Activated gamma-delta T cell (primary cell): ENCODE results near the gene KCNG4.

ENCODE experiments used
- DNase-seq: peaks from one replicate; lab custom pipeline; 2025; lab: John Stamatoyannopoulos, UW
- total RNA-seq, 2 donors: gene quantifications; one replicate each; lab custom pipeline; 2026; lab: John Stamatoyannopoulos, UW

Gene KCNG4
- 0 to 0.04 reads per million in 2 donors for total RNA-seq

- no peak for DNase-seq
Observed at GRCh38 chr16:84239909-84240308, at the start of gene KCNG4. TSS of gene KCNG4 (minus strand) at chr16:84240012. CDS start at chr16:84237485, 2,527 bp downstream.

GRCh38 chr16:84288902-84289301 is 49.1 kb upstream of the KCNG4 start:
- no peak for DNase-seq

GRCh38 chr16:84286578-84287240 is 46.9 kb upstream of the KCNG4 start:
- no peak for DNase-seq

- DNase-seq: no peak
Observed at GRCh38 chr16:84284154-84284722, 44.4 kb upstream of the KCNG4 start.

- DNase-seq: no peak
Observed at GRCh38 chr16:84283314-84284153, 43.7 kb upstream of the KCNG4 start.

- DNase-seq: no peak
Observed at GRCh38 chr16:84282533-84282932, 42.7 kb upstream of the KCNG4 start.

GRCh38 chr16:84281074-84281473 is 41.3 kb upstream of the KCNG4 start:
- DNase-seq: no peak

GRCh38 chr16:84279881-84280280 is 40.1 kb upstream of the KCNG4 start:
- no peak for DNase-seq

- DNase-seq: no peak
Observed at GRCh38 chr16:84278968-84279367, 39.2 kb upstream of the KCNG4 start.

GRCh38 chr16:84278333-84278732 is 38.5 kb upstream of the KCNG4 start:
- no peak for DNase-seq

GRCh38 chr16:84277244-84277823 is 37.5 kb upstream of the KCNG4 start:
- no peak for DNase-seq

- no peak for DNase-seq
Observed at GRCh38 chr16:84275585-84276151, 35.9 kb upstream of the KCNG4 start.

- no peak for DNase-seq
Observed at GRCh38 chr16:84274515-84274914, 34.7 kb upstream of the KCNG4 start.

- no peak for DNase-seq
Observed at GRCh38 chr16:84272740-84273320, 33.0 kb upstream of the KCNG4 start.

GRCh38 chr16:84271866-84272265 is 32.1 kb upstream of the KCNG4 start:
- DNase-seq: no peak

GRCh38 chr16:84271037-84271436 is 31.2 kb upstream of the KCNG4 start:
- no peak for DNase-seq

GRCh38 chr16:84270531-84270930 is 30.7 kb upstream of the KCNG4 start:
- no peak for DNase-seq

GRCh38 chr16:84270071-84270470 is 30.3 kb upstream of the KCNG4 start:
- no peak for DNase-seq

- no peak for DNase-seq
Observed at GRCh38 chr16:84268291-84269040, 28.7 kb upstream of the KCNG4 start.

GRCh38 chr16:84267380-84267779 is 27.6 kb upstream of the KCNG4 start:
- no peak for DNase-seq

GRCh38 chr16:84266451-84266850 is 26.6 kb upstream of the KCNG4 start:
- DNase-seq: no peak
